GM18526 (cell line): ENCODE measurements around the gene IL12A.

ENCODE experiments used
- POLR2A ChIP-seq: IDR thresholded peaks from 3 replicates; pipeline ENCODE4 v1.6.1; 2011; ENCODE audit not compliant: insufficient read length; ENCODE audit errors: extremely low read depth

The IL12A gene

DNA sequence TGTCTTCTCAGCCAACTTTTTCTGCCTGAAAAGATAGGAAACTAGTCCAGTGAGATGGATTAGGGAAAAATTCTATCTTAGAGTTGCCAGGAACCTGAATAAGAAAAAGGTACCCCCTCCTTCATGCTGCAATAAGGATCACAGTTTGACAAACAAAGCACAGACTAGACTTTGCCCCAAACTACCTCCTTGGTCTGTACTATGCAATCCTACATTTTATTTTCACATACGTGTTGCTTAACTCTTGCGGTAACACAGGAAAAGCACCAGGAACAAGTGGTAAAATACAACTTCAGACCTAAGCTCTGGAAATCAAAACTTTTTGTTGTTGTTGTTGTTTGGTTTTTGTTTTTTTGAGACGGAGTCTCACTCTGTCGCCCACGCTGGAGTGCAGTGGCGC is 11.3 kb upstream of the IL12A start:
- no peak for TF ChIP-seq POLR2A

DNA sequence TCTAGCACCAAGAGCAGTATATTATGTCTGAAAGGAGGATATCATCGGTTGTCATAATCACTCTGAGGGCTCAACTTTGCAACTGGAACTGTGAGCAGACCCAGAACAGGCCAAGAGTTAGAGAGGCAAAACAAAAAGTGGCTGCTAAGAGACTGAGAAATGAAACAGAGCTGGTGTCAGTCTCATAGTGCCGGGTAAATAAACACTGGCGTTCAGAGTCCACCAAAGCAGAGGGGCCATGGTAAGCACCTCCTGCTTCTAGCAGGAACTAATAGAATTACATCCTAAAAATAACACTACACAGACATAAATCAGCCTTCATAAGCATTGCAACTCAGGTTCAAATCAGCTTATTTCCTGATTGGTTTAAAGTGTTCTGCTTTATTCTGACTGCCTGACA is 10.3 kb upstream of the IL12A start:
- no peak for TF ChIP-seq POLR2A

- no peak for TF ChIP-seq POLR2A
Observed at GRCh38 chr3:159978918-159979703, 9.5 kb upstream of the IL12A start.

GRCh38 chr3:159982442-159982974 is 6.1 kb upstream of the IL12A start:
- TF ChIP-seq POLR2A, result no peak

GRCh38 chr3:159987291-159987711 is 1.3 kb upstream of the IL12A start:
- no peak for TF ChIP-seq POLR2A

DNA sequence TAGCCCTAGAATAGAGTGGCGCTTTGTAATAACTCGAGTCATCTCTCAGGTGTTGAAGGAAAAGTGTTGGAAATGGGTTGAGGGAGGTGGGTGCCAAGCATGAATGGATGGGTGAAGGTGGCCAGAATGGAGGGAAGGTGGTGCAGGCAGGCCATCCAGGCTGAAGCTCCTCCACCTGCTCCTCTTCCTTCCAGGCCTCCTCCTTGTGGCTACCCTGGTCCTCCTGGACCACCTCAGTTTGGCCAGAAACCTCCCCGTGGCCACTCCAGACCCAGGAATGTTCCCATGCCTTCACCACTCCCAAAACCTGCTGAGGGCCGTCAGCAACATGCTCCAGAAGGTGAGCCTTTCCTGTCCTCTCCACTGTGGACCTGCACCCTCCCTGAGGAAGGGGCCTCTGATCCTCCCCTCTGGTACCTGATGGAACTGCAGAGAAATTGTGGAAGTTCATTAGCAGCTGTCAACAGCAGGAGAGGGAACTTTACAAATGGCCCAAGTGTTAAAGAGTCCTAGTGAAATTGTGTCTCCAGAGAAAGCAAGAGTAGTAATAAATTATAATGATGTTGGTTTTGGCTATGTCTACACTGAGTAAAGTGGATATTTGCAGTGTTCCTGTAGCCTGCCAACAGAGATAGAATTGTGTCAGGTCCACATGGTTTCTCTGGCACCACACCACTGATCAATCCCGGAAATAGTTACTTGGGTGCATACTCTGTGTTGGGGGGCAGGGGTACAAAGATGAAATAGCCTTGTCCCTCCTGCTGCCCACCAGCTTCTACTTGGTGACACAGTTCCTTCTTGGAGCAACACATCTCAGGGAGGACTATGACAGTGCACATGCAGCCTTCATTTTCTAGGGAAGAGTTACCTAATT is 1.6 kb downstream of the IL12A start:
- no peak for TF ChIP-seq POLR2A

GRCh38 chr3:159991591-159991990 is 3.0 kb downstream of the IL12A start:
- TF ChIP-seq POLR2A, result no peak

DNA sequence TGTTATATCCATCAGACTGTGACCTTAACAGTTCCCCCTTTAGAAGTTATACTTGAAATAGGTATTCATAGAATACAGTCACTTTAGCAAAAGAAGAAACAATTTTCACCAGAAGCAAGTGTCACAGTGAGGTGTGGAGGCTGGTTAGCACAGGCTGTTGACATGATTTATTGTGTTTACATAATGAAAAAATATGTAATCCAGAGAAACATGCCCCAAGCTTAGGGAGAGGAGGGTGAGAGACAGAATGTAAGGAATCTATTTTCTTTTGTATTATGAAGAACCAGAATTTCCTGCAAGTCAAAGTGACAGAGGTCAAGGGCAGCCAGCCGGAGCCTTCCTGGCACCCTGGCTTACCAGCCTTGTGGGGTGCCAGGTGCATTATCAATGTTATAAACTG is 4.0 kb downstream of the IL12A start:
- TF ChIP-seq POLR2A, result no peak

DNA sequence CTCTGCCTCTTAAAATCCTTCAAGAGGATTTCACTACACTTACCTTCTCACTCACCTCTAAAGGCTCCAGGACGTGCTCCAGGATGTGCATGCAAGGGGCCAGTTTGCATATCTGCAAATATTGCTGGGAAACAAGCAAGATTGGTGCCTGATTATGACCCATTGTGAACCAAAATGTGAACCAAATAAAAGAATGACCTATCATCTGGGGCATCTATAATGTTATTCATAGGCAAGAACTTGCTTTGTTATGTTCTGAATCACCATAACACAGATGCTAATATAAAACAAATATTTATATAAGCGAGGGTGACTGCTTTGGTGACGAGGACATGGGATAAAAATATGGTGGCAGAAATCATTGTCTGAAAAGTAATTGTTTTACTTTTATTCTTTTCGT is 5.5 kb downstream of the IL12A start:
- TF ChIP-seq POLR2A, result no peak

GRCh38 chr3:159995091-159995490 is 6.5 kb downstream of the IL12A start:
- no peak for TF ChIP-seq POLR2A

DNA sequence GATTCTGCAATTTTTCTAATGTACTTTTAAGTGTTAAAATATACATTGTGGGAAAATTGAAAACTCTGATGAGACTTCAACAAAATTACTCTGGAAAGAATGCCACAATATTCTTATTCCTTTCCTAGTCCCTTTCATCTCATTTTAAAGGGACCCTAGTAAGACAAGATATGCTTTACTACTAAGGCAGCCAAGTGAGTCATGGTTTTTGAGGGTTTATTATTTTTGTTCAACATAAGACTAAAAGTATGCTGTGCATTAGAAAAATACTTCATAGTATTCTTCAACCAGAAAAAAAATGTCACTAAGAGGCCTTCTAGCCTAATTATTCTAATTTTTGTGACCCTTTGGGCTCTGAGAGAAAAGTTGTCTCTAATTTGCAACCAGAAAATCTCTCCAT is 7.4 kb downstream of the IL12A start:
- TF ChIP-seq POLR2A, result no peak

DNA sequence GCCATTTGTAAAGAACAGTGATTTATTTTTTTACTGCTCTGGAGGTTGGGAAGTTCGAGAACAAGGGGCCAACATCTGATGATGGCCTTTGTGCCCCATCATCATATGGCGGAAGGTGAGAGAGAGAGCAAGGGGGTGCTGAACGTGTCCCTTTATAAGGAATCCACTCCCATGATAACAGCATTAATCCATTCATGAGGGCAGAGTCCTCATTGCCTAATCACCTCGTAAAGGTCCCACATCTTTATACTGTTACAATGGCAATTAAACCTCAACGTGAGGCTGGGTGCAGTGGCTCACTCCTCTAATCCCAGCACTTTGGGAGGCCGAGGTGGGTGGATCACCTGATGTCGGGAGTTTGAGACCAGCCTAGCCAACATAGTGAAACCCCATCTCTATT is 8.3 kb downstream of the IL12A start:
- no peak for TF ChIP-seq POLR2A

DNA sequence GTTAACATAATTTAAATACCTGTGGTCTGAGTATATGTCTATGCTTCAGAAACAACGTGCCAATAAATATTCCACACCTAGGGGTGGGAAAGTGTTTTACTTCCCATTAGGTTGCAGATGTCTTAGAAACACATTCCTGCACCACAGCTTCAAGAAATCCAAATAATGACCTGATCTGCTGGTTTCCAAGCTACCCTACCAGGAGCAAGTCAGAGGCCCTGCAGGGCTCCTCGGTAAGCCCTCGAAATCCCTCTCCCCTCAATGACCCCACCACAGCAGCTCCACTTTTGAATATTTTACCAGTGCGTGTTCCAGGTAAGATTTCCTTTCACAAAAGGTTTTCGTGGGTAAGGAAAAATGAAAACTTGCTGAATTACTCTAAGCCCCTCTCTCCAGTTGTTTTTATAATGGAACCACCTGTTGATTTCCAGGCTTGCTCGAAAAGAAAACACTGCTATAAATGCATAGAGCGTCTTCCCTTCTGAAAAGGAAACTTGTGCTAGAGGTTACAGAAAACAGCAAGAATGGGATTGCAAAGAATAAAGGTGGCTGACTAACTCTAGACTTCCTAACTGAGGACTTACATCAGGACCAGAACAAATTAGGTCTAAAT is 12.6 kb downstream of the IL12A start:
- no peak for TF ChIP-seq POLR2A

DNA sequence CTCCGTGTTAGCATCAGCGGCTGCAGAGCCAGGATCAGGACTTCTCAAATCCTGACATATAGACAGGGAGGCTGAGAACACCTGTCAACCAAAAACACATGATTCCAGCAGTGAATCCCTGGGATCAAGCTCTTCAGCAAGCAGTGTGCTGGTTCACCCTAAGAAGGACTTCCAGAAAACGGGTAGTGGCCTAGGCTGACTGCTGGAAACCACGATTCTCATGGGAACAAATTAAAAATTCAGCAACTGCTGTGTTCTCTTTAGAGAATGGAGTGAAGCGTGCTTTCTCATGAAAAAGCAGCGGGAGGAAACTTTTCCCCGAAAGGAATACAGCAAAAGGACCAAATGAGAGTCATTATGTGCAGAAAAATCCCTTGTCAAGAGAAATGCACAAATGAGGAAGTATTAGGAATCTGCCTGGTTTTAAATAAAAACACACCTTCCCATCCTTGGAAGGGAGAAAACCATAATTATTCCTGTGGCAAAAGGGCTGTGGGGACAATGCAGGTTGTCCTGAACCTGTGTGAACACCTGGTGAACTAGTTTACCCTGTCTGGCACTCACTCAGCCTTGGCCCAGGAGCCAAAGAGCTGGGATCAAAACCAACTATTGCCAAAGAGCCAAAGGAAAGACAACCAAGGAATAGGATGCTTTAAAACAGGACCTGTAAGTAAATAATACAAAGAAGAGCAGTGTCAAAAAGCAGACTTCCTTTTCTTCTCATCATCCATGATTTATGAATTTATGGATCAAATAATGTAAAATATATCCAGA is 13.4 kb downstream of the IL12A start:
- no peak for TF ChIP-seq POLR2A
